Heart left ventricle (tissue), 13 donors: ENCODE measurements around the gene C15orf39.

Experiments
- POLR2A ChIP-seq, 2 donors: fragments of 450-650 bp; IDR thresholded peaks; one replicate each; pipeline ENCODE4 v1.6.1; 2017; ENCODE audit warnings: antibody characterized with exemption in 2 of 2, mild to moderate bottlenecking in 2 of 2, moderate library complexity in 2 of 2
- TF ChIP-seq, protein P1 (sequence below), 12 donors: fragments of 200-600 bp; sonication (generic) in 4 of 12; IDR thresholded peaks; one replicate each; pipeline versions ENCODE4 v1.5.0 to v1.8.0; 2018 to 2022; ENCODE audit warnings: antibody characterized with exemption in 12 of 12, mild to moderate bottlenecking in 5 of 12
- donor health status: ischemic (EF 13 %, LVEDD 7.1; RV severe dilation, severe dysfunction).
- donor health status: DM: no; HTN: yes; CAD: no.
- donor health status: DM: no; HTN: no; CAD: no.
- donor health status: ischemic (EF 25% LVEDD 6.9; RV normal size, moderate dysfunction).
- donor health status: ischemic (EF 25% LVEDD 5.7; RV mildly dilated, moderate dysfunction).
- donor health status: ischemic (EF 35%, LVEDD 5.7; RV mildly dilated, moderate dysfunction).
- donor health status: nonischemic (EF 11% LVEDD 7.7; RV severe dilation, severe dysfunction).
- donor health status: DM: yes; HTN: yes; CAD: no.
- donor health status: PGD.
- donor health status: ischemic (EF 29% LVEDD 5.4; RV normal size, mild dysfunction).
- donor health status: nonischemic (EF 23%, LVEDD 6.1; RV moderate dilation, normal function).

DNA sequence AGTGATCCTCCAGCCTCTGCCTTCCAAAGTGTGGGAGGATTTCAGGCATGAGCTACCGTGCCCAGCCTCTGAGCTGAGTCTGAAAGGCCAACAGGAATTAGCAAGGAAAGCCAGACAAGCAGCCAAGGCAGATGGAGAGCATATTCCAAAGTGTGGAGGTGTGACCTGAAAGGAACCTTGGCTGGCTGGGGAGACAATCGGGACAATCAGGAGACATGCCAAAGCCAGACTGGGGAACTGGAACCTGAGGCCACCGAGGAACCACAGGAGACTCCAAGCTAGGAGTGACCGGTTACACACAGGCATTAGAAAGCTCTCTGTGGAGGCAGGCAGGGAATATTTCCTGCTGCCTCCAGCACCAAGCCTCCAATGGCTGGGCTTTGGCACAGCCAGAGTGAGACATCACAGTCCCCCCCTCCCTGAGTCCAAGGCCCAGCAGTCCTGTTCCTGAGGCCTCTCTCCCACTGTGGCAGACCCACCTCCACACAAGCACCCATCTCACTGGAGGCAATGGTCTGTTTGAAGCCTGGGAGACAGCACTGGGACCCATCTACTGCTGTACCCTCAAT lies 4.5 kb upstream of the C15orf39 start:
- TF ChIP-seq, protein P1, sequence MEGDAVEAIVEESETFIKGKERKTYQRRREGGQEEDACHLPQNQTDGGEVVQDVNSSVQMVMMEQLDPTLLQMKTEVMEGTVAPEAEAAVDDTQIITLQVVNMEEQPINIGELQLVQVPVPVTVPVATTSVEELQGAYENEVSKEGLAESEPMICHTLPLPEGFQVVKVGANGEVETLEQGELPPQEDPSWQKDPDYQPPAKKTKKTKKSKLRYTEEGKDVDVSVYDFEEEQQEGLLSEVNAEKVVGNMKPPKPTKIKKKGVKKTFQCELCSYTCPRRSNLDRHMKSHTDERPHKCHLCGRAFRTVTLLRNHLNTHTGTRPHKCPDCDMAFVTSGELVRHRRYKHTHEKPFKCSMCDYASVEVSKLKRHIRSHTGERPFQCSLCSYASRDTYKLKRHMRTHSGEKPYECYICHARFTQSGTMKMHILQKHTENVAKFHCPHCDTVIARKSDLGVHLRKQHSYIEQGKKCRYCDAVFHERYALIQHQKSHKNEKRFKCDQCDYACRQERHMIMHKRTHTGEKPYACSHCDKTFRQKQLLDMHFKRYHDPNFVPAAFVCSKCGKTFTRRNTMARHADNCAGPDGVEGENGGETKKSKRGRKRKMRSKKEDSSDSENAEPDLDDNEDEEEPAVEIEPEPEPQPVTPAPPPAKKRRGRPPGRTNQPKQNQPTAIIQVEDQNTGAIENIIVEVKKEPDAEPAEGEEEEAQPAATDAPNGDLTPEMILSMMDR (IDR thresholded peaks at IDR 0.05): no peak
- no peak for TF ChIP-seq POLR2A (IDR thresholded peaks at IDR 0.05)
